ENCODE results near the gene TECTA.
"Not testable (repeated sequence)": the region's sequence is repeated elsewhere in the genome, so short reads cannot be mapped to it uniquely, and the experiment has no call there.

Gene TECTA

GRCh38 chr11:121237686-121238658, 136.9 kb downstream of the TECTA start:
- H3K27me3 ChIP-seq (ENCODE audit: control insufficient read depth, insufficient read depth, low read length): no peaks in the 10 kb centered on the region
- peak overlapping the region; percentile 66 for H3K9ac ChIP-seq (ENCODE audit: low read depth, low read length)
- no peaks in the 10 kb centered on the region for H3K9me3 ChIP-seq (replicated peaks; ENCODE audit: low read length)
- H3K4me1 ChIP-seq (ENCODE audit: control insufficient read depth, insufficient read depth, low read length): peaks cover 82% of the 10 kb centered on the region
- no peak overlapping the region for H3K4me2 ChIP-seq (ENCODE audit: low read length)
- no peaks in the 10 kb centered on the region for H3K36me3 ChIP-seq (ENCODE audit: insufficient read depth, low read length)
- H3K4me3 ChIP-seq (ENCODE audit: low read length): no peak overlapping the region

GRCh38 chr11:121238956-121239355, 137.9 kb downstream of the TECTA start:
- no peak overlapping the region for H3K4me3 ChIP-seq (ENCODE audit: low read length)
- peak overlapping the region; percentile 66 for H3K9ac ChIP-seq (ENCODE audit: low read depth, low read length)
- H3K9me3 ChIP-seq (replicated peaks; ENCODE audit: low read length): no peaks in the 10 kb centered on the region
- no peak overlapping the region for H3K4me2 ChIP-seq (ENCODE audit: low read length)
- H3K27me3 ChIP-seq (ENCODE audit: control insufficient read depth, insufficient read depth, low read length): no peaks in the 10 kb centered on the region
- H3K36me3 ChIP-seq (ENCODE audit: insufficient read depth, low read length): no peaks in the 10 kb centered on the region
- H3K4me1 ChIP-seq (ENCODE audit: control insufficient read depth, insufficient read depth, low read length): peaks cover 82% of the 10 kb centered on the region

- H3K4me3 ChIP-seq (ENCODE audit: low read length): peak overlapping the region; percentile 29
- H3K9me3 ChIP-seq (replicated peaks; ENCODE audit: low read length); H3K27me3 ChIP-seq (ENCODE audit: control insufficient read depth, insufficient read depth, low read length); H3K36me3 ChIP-seq (ENCODE audit: insufficient read depth, low read length); H3K4me2 ChIP-seq (ENCODE audit: low read length): not testable (repeated sequence)
- H3K4me1 ChIP-seq (ENCODE audit: control insufficient read depth, insufficient read depth, low read length): peaks cover 84% of the 10 kb centered on the region
- H3K9ac ChIP-seq (ENCODE audit: low read depth, low read length): peak overlapping the region; percentile 74
Observed at GRCh38 chr11:121240001-121240400, 139.0 kb downstream of the TECTA start.

- Histone ChIP-seq H3K4me3 (ENCODE audit: low read length) (peak overlapping the region; percentile 29), H3K9me3 (replicated peaks; ENCODE audit: low read length) (no peaks in the 10 kb centered on the region), H3K4me1 (ENCODE audit: control insufficient read depth, insufficient read depth, low read length) (peaks cover 76% of the 10 kb centered on the region), H3K36me3 (ENCODE audit: insufficient read depth, low read length) (no peaks in the 10 kb centered on the region), H3K9ac (ENCODE audit: low read depth, low read length) (peak overlapping the region; percentile 74), H3K4me2 (ENCODE audit: low read length) (peak overlapping the region; percentile 8), H3K27me3 (ENCODE audit: control insufficient read depth, insufficient read depth, low read length) (no peaks in the 10 kb centered on the region)
Observed at GRCh38 chr11:121240650-121241303, 139.7 kb downstream of the TECTA start.

Measured in skeletal muscle satellite cell (primary cell).